GM19193 (cell line): ENCODE data around the gene LY6G6F.

Source experiments
- POLR2A ChIP-seq: IDR thresholded peaks from 4 replicates; pipeline ENCODE4 v1.6.1; 2011; ENCODE audit not compliant: insufficient read depth, insufficient read length; ENCODE audit errors: extremely low read depth

LY6G6F gene

DNA sequence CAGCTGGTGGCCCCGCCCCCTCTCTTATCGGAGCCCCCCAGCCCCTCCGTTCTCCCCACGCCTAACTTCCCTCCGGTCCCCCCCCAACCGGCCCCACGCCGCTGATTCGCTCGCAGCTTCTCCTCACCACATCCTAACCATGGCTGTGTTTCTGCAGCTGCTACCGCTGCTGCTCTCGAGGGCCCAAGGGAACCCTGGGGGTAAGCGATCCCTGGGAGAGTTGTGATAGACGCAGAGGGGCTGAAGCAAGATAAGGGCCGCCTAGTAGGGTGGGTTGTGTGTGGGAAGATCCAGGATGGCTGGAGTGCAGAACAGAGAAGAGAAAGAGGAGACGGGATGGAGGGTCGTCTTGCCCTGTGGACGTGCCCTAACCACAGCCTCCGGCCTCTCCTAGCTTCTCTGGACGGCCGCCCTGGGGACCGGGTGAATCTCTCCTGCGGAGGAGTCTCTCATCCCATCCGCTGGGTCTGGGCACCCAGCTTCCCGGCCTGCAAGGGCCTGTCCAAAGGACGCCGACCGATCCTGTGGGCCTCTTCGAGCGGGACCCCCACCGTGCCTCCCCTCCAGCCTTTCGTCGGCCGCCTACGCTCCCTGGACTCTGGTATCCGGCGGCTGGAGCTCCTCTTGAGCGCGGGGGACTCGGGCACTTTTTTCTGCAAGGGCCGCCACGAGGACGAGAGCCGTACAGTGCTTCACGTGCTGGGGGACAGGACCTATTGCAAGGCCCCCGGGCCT, 16.7 kb downstream of the LY6G6F start, which contains the start of gene MPIG6B:
Gene MPIG6B, plus strand, starts transcription at position 129 of the 735 bp plus-strand sequence. Its CDS starts 11 bp downstream, at position 140.
- no peak for TF ChIP-seq POLR2A

DNA sequence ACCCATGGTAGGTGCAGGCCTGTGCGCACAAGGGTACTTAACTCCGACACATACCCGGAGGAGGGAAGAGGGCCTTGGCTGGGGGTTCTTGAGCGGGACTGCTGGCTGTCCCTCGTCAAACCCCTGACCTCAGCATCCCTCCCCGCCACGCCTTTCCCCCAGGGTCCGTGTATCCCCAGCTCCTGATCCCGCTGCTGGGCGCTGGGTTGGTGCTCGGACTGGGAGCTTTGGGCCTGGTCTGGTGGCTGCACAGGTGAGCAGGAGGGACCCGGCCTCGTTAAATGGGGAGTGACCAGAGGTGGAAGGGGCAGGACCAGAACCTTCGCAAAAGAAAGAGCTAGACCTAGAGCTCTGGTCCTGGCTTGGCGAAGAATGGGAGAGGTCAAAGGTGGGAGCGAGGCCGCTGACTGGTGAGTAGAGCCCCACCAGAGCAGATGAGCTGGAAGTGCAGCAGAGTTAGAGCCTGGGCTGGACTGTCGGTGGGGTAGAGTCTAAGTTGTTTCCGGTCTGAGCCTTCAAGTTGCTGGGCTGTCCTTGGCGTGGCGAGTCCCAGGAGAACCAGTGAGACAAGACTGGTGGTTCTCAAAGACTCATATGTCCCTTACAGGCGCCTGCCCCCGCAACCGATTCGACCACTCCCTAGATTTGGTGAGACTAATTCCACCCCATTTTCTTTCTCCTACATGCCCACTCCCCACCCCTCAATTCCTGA, 17.5 kb downstream of the LY6G6F start:
- TF ChIP-seq POLR2A: no peak

DNA sequence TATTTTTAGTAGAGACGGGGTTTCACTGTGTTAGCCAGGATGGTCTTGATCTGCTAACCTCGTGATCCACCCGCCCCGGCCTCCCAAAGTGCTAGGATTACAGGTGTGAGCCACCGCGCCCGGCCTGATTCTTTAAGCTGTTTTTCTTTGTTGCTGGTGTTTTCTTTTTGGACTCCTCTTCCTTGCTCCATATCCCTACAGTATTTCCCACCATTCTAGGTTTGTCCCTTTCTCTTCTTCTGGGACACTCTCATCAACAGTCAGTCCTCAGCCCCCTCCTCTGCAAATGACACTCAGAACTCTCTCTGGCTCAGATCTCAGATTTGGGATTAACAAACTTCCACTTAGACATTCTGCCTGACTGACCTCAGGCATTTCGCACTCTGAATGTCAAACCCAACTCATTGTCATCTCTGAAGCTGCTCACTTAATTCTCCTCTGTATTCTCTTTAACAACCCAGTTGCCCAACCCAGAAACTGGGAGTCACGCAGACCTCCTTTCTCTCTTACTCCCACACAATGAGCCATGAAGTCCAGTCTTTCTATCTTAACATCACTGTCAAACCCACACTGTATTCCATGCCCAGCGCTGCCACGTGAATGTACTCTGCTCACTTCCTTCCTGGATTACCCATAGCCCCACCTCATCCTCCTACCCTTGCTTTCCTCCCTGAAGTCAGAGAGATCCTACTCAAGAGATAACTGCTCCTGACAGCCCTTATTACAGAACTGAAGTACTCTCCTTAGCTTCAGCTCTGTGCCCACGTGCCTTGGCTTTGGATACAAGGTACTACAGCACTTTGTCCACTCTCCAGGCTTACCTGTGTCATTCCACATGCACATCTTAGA, 19.1 kb downstream of the LY6G6F start:
- no peak for TF ChIP-seq POLR2A

DNA sequence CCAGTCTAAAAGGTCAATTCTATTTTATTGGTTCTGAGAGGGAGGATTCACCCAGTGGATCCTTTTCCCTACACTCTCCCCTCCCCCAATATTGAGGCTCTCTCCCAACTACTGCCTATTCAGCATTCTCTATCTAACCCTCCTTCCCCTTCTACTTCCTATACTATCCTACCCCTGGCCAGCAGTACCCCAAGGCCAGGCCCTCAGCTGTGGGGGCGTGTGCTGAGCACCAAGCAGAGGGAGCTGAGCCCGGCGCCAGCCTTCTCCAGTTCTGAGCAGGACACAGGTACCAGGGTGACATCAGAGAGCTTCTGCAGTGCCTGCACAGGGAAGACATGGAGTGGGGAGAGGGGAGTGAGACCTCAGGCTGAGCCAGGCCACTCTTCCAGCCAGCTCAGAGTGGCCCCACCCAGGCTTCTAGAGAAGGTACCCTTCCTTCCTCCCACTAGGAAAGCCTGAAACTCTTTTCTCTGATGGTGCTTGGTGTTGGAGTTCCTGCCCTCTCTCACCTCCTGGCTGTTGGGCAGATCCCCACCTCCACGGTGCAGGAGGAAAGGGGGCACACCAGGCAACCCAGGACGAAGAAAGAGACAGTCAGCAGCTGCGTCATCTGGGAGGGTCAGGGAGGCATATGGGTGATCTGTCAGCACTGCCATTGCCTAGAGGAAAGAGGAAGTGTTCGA, 20.5 kb downstream of the LY6G6F start:
- TF ChIP-seq POLR2A: peak; percentile 39

DNA sequence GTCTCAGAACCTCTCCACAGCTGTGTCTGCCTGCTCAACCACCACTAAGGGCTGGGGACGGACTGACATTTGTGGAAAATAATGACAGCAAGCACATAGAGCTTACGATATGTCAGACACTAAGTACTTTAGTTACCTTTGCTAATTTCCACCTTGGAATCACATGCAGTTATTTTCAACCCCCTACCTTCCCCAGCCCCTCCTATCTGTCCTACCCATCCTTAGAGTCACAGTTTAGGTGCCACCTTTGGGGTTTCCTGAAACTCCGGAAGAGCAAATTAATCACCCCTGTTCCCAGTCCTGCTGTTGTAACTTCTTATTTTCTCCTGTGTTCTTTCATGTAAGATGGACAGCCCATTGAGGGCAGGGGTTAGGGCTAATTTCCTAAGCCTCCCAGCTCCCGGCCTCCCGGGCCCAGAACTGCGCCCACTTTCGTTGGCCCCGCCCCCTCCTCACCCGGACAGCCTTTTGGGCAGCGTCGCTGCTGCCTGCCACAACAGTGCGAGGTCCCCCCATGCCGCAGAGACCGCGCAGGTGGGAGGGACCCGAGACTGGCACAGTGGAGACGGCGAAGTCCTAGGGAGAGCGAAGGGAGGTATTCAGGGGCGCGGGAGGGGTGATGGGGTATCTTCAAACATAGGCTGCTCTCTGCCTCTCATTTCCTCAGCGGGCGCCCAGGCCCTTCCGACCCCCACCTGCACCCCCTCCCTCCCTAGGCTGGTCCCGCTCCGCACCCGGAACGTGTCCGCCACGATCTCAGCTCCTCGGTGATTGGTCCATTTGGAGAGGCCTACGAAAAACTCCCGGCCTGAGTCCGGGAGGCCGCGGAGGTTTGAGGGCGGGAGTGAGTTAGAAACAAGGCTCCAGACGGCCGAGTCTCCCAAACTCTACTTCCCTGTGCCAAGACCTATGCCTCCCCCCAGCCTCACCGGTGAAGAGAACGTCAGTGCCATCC, 21.3 kb downstream of the LY6G6F start:
- no peak for TF ChIP-seq POLR2A

DNA sequence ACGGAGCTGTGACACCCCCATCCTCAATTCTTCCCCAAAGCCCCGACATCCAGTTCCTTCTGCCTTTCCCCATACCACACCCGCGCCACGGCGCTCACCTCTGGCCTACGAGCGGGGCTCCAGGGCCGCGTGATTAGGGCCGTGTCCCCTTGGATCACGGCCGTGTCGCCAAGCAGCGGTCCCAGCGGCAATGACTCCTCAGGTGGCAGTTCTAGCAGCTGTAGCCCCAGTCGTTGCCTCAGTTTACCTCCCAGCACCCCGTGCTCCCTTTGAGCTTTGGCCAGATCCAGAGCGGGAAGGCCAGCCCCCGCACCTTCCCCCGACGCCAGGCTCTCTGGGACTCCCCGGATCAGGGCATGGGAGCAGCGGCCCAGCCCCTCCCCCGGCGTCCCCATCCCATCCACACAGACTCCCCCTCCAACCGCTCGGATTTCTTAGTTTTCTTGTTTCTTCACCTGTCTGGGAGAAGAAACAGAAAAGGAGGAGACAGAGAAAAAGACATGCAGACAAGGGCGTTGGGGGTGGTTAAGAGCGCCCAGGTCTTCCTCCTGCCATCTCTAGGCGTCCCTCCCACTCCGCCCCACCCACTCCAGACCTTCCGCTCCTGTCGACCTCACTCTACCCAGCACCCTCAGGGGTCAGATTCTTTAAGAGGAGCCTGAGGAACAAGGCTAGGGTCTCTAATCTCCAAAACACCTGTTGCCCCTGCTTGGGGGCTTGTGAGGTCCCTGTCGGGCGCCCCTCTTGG, 22.3 kb downstream of the LY6G6F start, which contains the start of gene DDAH2:
Gene DDAH2, minus strand, starts transcription at position 533 of the 748 bp plus-strand sequence. Its CDS starts 138 bp downstream, at position 395.
- TF ChIP-seq POLR2A: no peak

DNA sequence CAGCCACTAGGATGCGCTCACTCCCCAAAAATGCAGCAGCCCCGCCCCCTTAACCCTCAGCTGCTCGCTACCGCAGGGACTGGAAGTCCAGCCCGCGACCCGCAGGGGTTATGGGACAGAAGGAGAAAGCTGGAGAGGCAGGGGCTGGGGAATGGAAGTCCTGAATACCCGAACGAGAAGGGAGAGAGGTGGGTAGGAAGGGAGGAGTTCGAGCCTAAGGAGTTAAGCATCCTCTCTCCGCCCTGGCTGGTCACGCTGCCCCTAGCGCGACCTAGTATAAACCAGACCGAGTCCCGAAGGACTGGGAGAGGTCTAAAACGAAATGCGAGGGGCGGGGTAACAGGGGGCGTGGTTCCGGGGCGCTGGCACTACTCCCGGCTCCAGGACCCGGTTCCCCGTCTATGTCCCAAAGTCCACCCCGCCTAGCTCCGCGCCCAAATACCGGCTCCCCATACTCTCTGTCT, 22.9 kb downstream of the LY6G6F start:
- no peak for TF ChIP-seq POLR2A

DNA sequence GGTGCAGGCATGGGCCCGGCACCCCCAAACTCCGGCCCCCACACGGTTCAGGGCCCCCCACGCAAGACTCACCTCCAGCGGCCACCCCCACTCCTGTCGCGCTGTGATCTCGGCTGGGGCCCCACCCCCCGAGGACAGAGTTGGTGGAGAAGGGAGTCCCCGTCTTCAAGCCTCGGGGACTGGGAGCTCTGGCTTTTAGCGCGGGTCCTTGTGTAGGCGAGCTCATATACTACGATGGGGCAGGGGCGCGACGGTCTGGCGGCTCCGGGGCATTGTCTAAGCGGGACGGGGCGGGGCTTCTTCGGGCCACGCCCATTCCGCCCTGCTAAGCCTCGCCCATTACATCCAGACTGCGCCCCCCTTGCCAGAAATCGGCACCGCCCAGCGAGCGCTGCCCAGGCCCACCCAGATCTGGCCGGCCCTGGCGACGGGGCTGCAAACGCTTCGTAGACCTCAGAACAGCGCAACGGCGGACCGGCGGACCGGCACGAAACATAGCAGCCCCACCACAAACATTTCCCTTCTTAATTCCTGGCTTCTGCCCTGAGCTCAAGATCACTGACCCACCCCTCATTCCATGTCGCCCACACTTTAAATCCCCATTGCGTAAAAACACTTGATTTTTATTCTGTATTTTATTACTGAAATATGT, 23.4 kb downstream of the LY6G6F start:
- TF ChIP-seq POLR2A: peak; percentile 49

DNA sequence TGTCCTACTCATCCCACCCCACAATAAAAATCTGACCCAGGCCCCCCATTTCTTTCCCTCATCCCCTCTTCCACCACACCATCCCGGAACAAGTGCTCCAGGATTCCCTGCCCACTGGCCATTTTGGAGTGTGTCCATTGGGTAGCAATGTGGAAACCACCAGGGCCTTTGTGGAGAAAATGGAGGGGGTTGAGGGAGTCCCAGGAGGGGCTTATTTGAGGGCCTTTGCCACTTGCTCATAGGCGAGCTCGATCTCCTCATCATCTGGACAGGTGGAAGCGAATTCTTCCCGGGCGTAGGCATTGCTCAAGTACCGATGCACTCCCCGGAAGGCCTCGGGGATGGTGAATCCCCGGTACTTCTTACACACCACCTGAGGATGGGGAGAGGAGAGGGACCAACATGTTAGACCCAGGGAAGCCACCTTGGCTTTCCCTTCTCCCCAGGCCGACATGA, 24.0 kb downstream of the LY6G6F start:
- TF ChIP-seq POLR2A: no peak

DNA sequence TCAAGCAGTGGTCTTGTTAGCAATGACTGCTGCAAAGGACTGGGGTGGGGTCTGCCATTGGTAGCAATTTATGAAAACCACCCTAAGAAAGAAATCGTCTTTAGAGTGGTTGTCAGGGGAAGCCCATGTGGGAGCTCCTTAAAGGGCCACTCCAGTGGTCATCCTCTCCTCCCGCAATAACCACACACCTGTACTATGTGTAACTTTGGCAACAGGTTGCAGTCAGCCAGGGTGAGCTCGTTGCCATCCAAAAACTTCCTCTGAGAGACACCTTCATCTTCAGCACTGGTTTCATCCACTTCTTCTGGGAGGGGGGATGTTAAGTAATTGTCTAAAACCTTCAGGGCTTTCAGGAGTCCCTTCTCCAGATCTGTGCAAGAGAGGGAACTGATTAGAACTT, 25.4 kb downstream of the LY6G6F start:
- no peak for TF ChIP-seq POLR2A

DNA sequence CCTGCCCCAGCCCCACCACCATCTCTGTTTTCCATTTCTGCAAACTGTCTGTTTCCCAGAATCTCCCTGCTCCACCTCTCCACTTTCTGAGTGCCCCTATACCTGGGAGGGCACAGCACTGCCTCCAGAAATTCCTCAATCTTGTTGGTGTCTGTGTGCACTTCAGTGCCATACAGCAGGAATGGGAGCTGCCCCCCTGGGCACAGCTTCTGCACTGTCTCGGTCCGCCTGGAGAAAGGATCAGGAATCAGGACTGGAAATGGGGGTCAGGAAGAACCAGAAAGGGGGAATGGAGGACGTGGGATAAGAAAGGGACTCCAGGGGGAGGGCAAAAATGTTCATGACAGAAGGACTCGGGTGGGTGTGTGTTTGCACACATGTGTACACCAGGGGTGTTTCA, 27.1 kb downstream of the LY6G6F start:
- no peak for TF ChIP-seq POLR2A

DNA sequence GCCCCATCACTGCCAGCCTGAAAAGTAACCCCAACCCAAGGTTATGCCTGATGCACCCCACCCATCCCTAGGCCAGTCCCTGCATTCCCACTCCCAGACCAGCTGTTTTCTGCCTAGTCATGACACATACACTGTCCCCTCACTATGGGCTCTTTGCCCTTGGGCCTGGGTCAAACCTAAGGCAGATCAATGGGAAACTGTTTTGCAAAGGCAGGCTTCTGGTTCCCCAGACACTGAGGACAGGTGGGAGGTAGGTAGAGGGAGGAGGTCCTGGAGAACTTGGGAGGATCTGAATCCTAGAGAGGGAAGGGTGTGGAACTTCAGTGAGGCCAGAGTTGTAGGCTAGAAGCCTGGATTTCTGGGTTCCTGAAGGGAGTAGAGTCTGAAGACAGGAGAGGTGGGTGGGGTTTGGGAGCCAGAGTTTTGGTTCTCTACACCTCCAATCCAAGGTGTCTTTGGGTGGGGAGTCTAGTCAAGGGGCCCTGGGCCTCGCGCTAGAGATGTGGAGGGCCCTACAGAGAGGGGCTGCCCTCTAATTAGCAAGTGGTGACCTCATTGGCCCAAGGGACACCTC, 27.7 kb downstream of the LY6G6F start:
- TF ChIP-seq POLR2A: no peak
